Sigmoid colon (tissue), 4 donors: Measurements from ENCODE around the gene RPS5.

Experiments used
- CTCF ChIP-seq, 4 experiments: fragments of 450-650 bp in 3 of 4; fragments of 200-600 bp in 1 of 4; IDR thresholded peaks; one replicate each; pipeline ENCODE4 v1.5.1; 2016 to 2019; ENCODE audit warnings: antibody characterized with exemption in 4 of 4, mild to moderate bottlenecking in 3 of 4, moderate library complexity in 2 of 4
- EP300 ChIP-seq, 4 donors: sonication (generic); formaldehyde crosslinking; IDR thresholded peaks; one replicate each; pipeline ENCODE4 v1.6.1; 2017; ENCODE audit warnings: antibody characterized with exemption in 4 of 4
- POLR2A ChIP-seq, 2 donors: fragments of 450-650 bp; IDR thresholded peaks; one replicate each; pipeline ENCODE4 v1.6.1; 2016; ENCODE audit warnings: antibody characterized with exemption in 2 of 2, mild to moderate bottlenecking in 2 of 2, moderate library complexity in 2 of 2

GRCh38 chr19:58406818-58407657 lies 20.0 kb downstream of the RPS5 start:
- TF ChIP-seq CTCF (IDR thresholded peaks at IDR 0.05) = peak in 2 of 4 experiments; percentile 12 to 31
- TF ChIP-seq POLR2A (IDR thresholded peaks at IDR 0.05) = no peak
- TF ChIP-seq EP300 (IDR thresholded peaks at IDR 0.05) = no peak
